Activated CD8-positive, alpha-beta memory T cell treated with anti-CD3 and anti-CD28 coated beads for 24 hours (primary cell): Measurements from ENCODE around the gene PRKCB.
A peak's percentile ranks its signal among the peaks of the same experiment; 100 is the strongest.
"Not testable (repeated sequence)": the region's sequence is repeated elsewhere in the genome, so short reads cannot be mapped to it uniquely, and the experiment has no call there.

Experiments used
- DNase-seq: peaks from one replicate; pipeline ENCODE4 v3.0.0-alpha.2; 2020

PRKCB gene

GRCh38 chr16:24053099-24053946, 217.5 kb downstream of the PRKCB start:
- no peak for DNase-seq

DNA sequence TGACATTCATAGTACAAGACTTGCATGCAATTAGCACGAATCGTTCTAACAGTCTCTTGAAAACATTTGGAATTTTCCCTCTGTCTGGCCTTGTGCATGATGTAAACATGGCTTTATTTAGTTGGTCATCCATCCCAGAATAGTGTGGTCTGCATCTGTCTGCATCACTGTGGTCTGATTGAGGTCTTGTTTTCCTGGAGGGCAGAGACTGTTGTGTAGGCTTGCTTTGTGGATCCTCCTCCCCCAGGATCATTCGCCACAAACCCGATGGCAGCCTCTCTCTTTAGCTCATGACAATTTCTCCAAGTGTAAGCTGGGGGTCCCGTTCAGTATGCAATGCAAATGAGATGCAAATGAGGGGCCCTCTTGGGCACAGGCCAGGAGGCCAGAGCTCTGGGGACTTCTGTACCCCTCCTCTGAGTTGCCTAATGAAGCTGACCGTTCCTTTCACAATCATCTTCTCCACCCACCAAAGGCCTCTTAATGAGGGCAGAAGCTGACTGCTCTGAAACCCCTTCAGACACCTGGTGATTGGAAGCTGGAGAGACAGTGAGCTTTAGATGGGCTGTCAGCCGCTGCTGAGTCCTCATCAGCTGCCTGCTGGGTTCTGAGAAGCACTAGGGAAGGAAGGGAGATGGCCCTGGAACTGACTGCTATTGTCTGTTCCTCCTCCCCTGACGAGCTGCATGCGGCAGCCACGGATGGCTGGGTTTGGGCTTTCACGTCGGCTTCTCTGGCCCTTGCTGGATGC, 219.1 kb downstream of the PRKCB start:
- DNase-seq = no peak

- peak; percentile 21 for DNase-seq
Measured at GRCh38 chr16:24062270-24062817, 226.6 kb downstream of the PRKCB start.

GRCh38 chr16:24069036-24069590, 233.3 kb downstream of the PRKCB start:
- peak; percentile 33 for DNase-seq

GRCh38 chr16:24070851-24071250, 235.1 kb downstream of the PRKCB start:
- DNase-seq = peak; percentile 56

- DNase-seq = peak; percentile 33
Measured at GRCh38 chr16:24071666-24072360, 236.0 kb downstream of the PRKCB start.

DNA sequence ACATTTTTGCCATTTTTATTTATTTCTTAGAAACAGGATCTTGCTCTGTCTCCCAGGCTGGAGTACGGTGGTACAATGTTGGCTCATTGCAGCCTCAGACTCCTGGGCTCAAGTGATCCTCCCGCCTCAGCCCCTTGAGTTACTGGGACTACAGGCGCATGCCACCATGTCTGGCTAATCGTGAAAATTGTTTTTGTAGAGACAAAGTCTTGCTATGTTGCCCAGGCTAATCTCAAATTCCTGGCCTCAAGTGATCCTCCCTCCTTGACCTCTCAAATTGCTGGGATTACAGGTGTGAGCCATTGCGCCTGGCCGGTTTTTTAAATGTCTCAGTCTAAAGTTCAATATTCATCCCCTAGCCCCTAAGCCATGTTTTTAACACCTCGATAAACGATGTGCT, 237.5 kb downstream of the PRKCB start:
- DNase-seq = peak; percentile 7

- DNase-seq = no peak
Measured at GRCh38 chr16:24074574-24074973, 238.8 kb downstream of the PRKCB start.

- DNase-seq = no peak
Measured at GRCh38 chr16:24075302-24075701, 239.5 kb downstream of the PRKCB start.

DNA sequence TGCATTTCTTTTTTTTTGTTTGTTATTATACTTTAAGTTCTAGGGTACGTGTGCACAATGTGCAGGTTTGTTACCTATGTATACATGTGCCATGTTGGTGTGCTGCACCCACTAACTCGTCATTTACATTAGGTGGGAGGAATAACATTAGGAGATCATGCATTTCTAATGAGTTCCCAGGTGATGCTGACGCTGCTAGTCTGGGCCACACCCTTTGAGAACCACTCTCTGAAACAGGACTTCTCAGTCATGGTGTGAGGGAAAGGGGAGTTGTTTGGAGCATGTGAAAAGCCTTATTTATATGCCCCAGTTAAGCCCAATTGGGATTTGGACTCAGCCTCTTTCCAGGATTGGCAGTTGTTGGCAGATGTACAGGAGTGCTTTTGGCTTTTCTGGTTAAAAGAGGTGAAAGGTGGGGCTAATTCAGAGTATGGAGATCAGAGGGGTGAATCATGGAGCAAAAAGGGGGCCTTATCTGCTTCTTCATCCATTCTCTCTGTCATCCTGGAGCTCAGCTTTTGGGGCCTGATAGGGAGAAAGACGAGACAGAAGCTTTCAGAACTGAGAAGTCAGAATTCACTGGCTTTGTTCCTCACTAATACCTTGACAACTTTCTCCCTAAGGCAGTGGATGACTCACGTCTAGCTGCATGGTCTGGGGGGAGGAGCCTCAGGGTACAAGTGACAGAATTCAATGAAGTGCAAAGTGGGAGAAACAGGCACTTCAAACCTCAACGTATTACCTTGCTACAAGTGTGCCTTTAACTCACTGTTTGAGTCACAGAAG, 240.3 kb downstream of the PRKCB start:
- DNase-seq = no peak

- no peak for DNase-seq
Measured at GRCh38 chr16:24077292-24077691, 241.5 kb downstream of the PRKCB start.

DNA sequence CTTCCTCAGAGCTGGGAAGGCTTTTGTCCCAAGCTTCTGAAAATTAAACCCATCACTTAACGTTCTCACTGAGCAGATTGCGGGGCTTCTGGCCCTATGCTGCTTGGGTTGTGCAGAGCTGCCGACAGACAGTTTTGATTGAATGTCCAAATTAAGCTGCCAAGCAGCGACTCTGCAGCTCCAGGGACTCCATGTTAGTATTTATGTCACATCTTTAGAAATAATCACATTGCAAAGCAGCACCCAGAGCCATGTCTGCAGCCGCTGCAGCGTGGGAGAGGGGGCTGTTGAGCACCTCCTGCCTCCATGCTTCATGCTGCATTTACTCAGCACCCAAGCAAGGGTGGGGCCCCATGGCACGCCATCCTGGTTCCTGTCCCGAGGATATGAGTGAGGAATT, 242.2 kb downstream of the PRKCB start:
- no peak for DNase-seq

DNA sequence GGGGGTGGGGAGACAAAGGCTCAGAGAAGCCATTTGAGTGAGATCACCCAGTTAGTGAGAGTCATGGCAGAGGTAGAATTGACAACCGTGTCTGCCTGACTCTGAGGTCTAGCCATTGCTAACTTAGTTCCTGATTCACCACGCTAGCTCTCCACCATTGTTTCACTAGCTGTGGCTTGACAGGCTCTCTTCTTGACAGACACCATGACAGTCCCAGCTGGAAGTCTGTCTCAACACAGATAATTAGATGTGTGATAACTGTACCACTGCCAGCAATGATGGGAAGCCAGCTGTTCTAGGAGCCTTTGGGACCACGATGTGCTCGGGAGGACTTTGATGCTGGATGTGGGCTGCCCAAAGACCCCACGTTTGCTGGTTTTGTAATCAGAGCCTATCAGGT, 249.9 kb downstream of the PRKCB start:
- DNase-seq = no peak

- DNase-seq = no peak
Measured at GRCh38 chr16:24087891-24088410, 252.2 kb downstream of the PRKCB start.

DNA sequence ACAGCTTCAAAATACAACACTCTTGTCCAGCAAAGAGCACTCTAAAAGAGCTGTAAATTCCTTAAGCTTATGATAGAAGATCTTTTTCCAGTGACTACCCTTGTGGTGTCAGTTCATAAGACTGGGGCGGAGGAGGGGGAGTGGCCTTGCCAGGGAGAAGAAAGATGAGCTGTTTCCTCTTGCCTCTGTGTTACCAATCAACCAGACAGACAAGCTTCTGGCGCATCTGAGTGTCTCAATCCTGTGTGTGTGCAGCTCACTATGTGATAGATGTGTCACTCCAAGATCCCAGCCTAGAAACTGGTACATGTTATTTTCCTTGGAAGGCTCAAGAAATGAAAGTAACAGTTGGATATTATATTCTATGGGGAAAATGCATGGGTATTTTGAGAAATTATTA, 253.0 kb downstream of the PRKCB start:
- DNase-seq = no peak

DNA sequence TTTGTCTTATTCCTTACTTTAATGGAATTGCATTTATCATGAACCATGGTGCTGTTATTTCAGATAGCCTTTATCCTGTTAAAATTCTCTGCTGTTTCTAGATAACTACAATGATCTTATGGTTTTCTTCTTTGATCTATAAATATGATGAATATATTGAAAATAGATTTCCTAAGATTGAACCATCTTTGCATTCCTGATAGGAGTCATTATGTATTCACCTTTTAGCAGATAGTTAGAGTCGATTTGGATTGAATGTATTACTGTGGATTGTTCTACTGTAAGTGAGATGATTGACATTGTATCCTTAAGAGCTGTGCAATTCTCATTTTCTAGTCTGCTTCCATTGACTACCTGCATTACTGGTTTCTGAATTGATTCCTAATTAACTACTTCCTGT, 255.3 kb downstream of the PRKCB start:
- no peak for DNase-seq

DNA sequence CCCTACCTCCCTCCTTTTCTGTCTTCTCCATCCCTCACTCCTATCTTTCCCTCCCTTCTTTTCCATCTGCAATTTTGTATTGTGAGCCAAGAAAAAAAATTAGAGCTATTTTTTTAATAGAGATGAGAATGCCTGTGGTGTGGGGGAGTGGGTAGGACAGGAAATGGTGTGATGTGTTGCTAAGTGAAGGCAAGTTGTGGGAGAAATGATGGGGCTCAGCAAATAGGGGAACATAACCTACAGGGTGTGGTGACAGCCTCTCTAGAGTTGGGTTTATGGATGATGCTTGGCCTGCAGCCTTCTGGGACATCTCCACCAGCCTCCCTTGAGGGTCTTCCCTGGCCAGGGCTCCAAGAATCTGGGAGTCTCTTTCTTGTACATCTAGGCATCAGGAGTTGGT, 257.3 kb downstream of the PRKCB start:
- no peak for DNase-seq

DNA sequence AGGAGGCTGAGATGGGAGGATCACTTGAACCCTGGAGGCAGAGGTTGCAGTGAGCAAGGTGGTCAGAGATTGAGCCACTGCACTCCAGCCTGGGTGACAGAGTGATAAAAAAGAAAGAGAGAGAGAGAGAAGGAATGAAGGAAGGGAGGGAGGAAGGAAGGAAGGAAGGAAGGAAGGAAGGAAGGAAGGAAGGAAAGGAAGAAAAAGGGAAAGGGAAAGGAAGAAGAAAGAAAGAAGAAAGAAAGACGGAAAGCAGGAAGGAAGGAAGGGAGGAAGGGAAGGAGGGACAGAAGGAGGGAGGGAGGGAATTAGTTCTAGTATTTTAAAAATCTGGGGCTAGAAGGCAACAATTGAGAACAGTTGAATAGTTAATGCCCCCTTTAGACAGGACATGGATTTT, 258.9 kb downstream of the PRKCB start:
- DNase-seq = no peak

GRCh38 chr16:24098896-24099295, 263.1 kb downstream of the PRKCB start:
- no peak for DNase-seq

- no peak for DNase-seq
Measured at GRCh38 chr16:24101431-24101830, 265.6 kb downstream of the PRKCB start.

- DNase-seq = no peak
Measured at GRCh38 chr16:24102209-24102660, 266.5 kb downstream of the PRKCB start.

DNA sequence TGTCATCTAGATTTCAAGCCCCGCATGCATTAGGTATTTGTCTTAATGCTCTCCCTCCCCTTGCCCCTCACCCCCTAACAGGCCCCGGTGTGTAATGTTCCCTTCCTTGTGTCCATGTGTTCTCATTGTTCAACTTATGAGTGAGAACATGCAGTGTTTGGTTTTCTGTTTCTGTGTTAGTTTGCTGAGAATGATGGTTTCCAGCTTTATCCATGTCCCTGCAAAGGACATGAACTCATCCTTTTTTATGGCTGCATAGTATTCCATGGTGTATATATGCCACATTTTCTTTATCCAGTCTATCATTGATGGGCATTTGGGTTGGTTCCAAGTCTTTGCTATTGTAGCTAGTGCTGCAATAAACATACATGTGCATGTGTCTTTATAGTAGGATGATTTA, 269.7 kb downstream of the PRKCB start:
- not testable (repeated sequence) for DNase-seq
